NB4 (cell line): ENCODE results near the gene ASCC1.

Source experiments
- DNase-seq: peaks from one replicate; pipeline ENCODE4 v3.0.0; 2010; ENCODE audit warnings: low read depth
- H3K4me3 ChIP-seq: one replicate; pipeline ENCODE4 v1.5.1; 2011; ENCODE audit warnings: mild to moderate bottlenecking, low read depth, low read length, moderate library complexity
- CTCF ChIP-seq: IDR thresholded peaks from one replicate; pipeline ENCODE4 v1.5.1; 2012; ENCODE audit warnings: low read depth, low read length
- MAX ChIP-seq: IDR thresholded peaks from 2 replicates; pipeline ENCODE4 v1.6.1; 2011; ENCODE audit warnings: low read depth, low read length
- MYC ChIP-seq: IDR thresholded peaks from 2 replicates; pipeline ENCODE4 v1.6.1; 2011; ENCODE audit warnings: low read depth, low read length
- POLR2A ChIP-seq: IDR thresholded peaks from 2 replicates; pipeline ENCODE4 v1.6.1; 2011; ENCODE audit warnings: mild to moderate bottlenecking; ENCODE audit not compliant: insufficient read length; ENCODE audit errors: extremely low read depth

ASCC1 gene

GRCh38 chr10:72171175-72171630 is 44.9 kb downstream of the ASCC1 start:
- DNase-seq: peak; percentile 9
- no peak overlapping the region for H3K4me3 ChIP-seq
- TF ChIP-seq MAX: no peak

GRCh38 chr10:72170733-72171132 is 45.3 kb downstream of the ASCC1 start:
- TF ChIP-seq CTCF (no peak), POLR2A (no peak), MAX (no peak), MYC (no peak)
- H3K4me3 ChIP-seq: no peak overlapping the region
- no peak for DNase-seq

- no peak for TF ChIP-seq MYC
- TF ChIP-seq CTCF: no peak
- TF ChIP-seq POLR2A: no peak
- TF ChIP-seq MAX: no peak
- no peak overlapping the region for H3K4me3 ChIP-seq
- no peak for DNase-seq
These were observed 45.8 kb downstream of the ASCC1 start for GRCh38 chr10:72170263-72170662.

GRCh38 chr10:72167118-72167517 is 49.0 kb downstream of the ASCC1 start:
- no peak for DNase-seq
- H3K4me3 ChIP-seq: no peak overlapping the region
- TF ChIP-seq MAX (no peak), CTCF (no peak), MYC (no peak), POLR2A (no peak)

- TF ChIP-seq POLR2A (no peak), CTCF (peak; percentile 25), MYC (peak; percentile 48), MAX (no peak)
- H3K4me3 ChIP-seq: no peak overlapping the region
- peak; percentile 53 for DNase-seq
These were observed 51.5 kb downstream of the ASCC1 start for GRCh38 chr10:72164617-72165016.

- H3K4me3 ChIP-seq: no peak overlapping the region
- DNase-seq: peak; percentile 58
- TF ChIP-seq MAX (no peak), CTCF (no peak), MYC (no peak), POLR2A (no peak)
These were observed 53.1 kb downstream of the ASCC1 start for GRCh38 chr10:72162978-72163377.
